ENCODE measurements around the gene CXorf58.
"Not testable (repeated sequence)": the region's sequence is repeated elsewhere in the genome, so short reads cannot be mapped to it uniquely, and the experiment has no call there.

CXorf58 gene

GRCh38 chrX:23907498-23908218, at the start of gene CXorf58, which contains the start of gene APOO:
Gene CXorf58 (plus strand): TSS chrX:23908006. CDS start chrX:23910303, 2,297 bp downstream.
Gene APOO (minus strand): TSS chrX:23907938. CDS start chrX:23907702, 236 bp downstream.
- no peak for DNase-seq (ENCODE audit: low read depth, low spot score)

- not testable (repeated sequence) for DNase-seq (ENCODE audit: low read depth, low spot score)
Measured at GRCh38 chrX:23859238-23859637, 48.6 kb upstream of the CXorf58 start.

GRCh38 chrX:23861215-23861896, 46.5 kb upstream of the CXorf58 start:
- no peak for DNase-seq (ENCODE audit: low read depth, low spot score)

- not testable (repeated sequence) for DNase-seq (ENCODE audit: low read depth, low spot score)
Measured at GRCh38 chrX:23861952-23862351, 45.9 kb upstream of the CXorf58 start.

GRCh38 chrX:23864742-23865326, 43.0 kb upstream of the CXorf58 start:
- DNase-seq (ENCODE audit: low read depth, low spot score), result no peak

GRCh38 chrX:23870041-23870440, 37.8 kb upstream of the CXorf58 start:
- DNase-seq (ENCODE audit: low read depth, low spot score), result no peak

GRCh38 chrX:23871905-23872546, 35.8 kb upstream of the CXorf58 start:
- DNase-seq (ENCODE audit: low read depth, low spot score), result no peak

GRCh38 chrX:23879380-23880090, 28.3 kb upstream of the CXorf58 start:
- no peak for DNase-seq (ENCODE audit: low read depth, low spot score)

- no peak for DNase-seq (ENCODE audit: low read depth, low spot score)
Measured at GRCh38 chrX:23883737-23884354, 24.0 kb upstream of the CXorf58 start.

GRCh38 chrX:23884427-23885024, 23.3 kb upstream of the CXorf58 start:
- no peak for DNase-seq (ENCODE audit: low read depth, low spot score)

GRCh38 chrX:23885803-23886202, 22.0 kb upstream of the CXorf58 start:
- DNase-seq (ENCODE audit: low read depth, low spot score), result no peak

GRCh38 chrX:23887451-23887850, 20.4 kb upstream of the CXorf58 start:
- DNase-seq (ENCODE audit: low read depth, low spot score), result no peak

- DNase-seq (ENCODE audit: low read depth, low spot score), result no peak
Measured at GRCh38 chrX:23887918-23888317, 19.9 kb upstream of the CXorf58 start.

GRCh38 chrX:23888887-23889501, 18.8 kb upstream of the CXorf58 start:
- no peak for DNase-seq (ENCODE audit: low read depth, low spot score)

- DNase-seq (ENCODE audit: low read depth, low spot score), result no peak
Measured at GRCh38 chrX:23890933-23891332, 16.9 kb upstream of the CXorf58 start.

- DNase-seq (ENCODE audit: low read depth, low spot score), result not testable (repeated sequence)
Measured at GRCh38 chrX:23894993-23895392, 12.8 kb upstream of the CXorf58 start.

- not testable (repeated sequence) for DNase-seq (ENCODE audit: low read depth, low spot score)
Measured at GRCh38 chrX:23896539-23896938, 11.3 kb upstream of the CXorf58 start.

GRCh38 chrX:23896981-23897380, 10.8 kb upstream of the CXorf58 start:
- no peak for DNase-seq (ENCODE audit: low read depth, low spot score)

GRCh38 chrX:23898412-23898959, 9.3 kb upstream of the CXorf58 start:
- DNase-seq (ENCODE audit: low read depth, low spot score), result no peak

Measured in smooth muscle cell of the brain vasculature (primary cell).